ENCODE results near the gene NCOR2.

Gene NCOR2

GRCh38 chr12:124571556-124571955, 4.1 kb upstream of the NCOR2 start:
- Mint-ChIP-seq H3K4me3 (no peak overlapping the region), H3K9me3 (no peaks in the 10 kb centered on the region), H3K27ac (no peak overlapping the region), H3K27me3 (no peaks in the 10 kb centered on the region), H3K4me1 (peaks cover 23% of the 10 kb centered on the region)
- DNase-seq (no peak), ATAC-seq (no peak)

- no peak for ATAC-seq
- H3K4me1 Mint-ChIP-seq: peaks cover 28% of the 10 kb centered on the region
- no peak overlapping the region for H3K27ac Mint-ChIP-seq
- H3K27me3 Mint-ChIP-seq: no peaks in the 10 kb centered on the region
- H3K4me3 Mint-ChIP-seq: no peak overlapping the region
- H3K9me3 Mint-ChIP-seq: no peaks in the 10 kb centered on the region
- DNase-seq: no peak
These were observed 3.4 kb upstream of the NCOR2 start for GRCh38 chr12:124570810-124571209.

- Mint-ChIP-seq H3K27me3 (no peaks in the 10 kb centered on the region), H3K4me3 (no peak overlapping the region), H3K4me1 (peaks cover 41% of the 10 kb centered on the region), H3K9me3 (no peaks in the 10 kb centered on the region), H3K27ac (no peak overlapping the region)
- DNase-seq (no peak), ATAC-seq (no peak)
These were observed 2.1 kb upstream of the NCOR2 start for GRCh38 chr12:124569375-124570148.

- H3K9me3 Mint-ChIP-seq: no peaks in the 10 kb centered on the region
- ATAC-seq (peak; percentile 2), DNase-seq (peak in 1 of 2 donors; percentile 30)
- peak overlapping the region; percentile 84 to 91 for H3K4me3 Mint-ChIP-seq
- H3K4me1 Mint-ChIP-seq: peaks cover 46% of the 10 kb centered on the region
- no peak overlapping the region for H3K27ac Mint-ChIP-seq
- no peaks in the 10 kb centered on the region for H3K27me3 Mint-ChIP-seq
These were observed 1.3 kb upstream of the NCOR2 start for GRCh38 chr12:124568431-124569374.

- peak; percentile 75 for ATAC-seq
- H3K4me3 Mint-ChIP-seq: peak overlapping the region; percentile 84 to 91
- DNase-seq: peak; percentile 68 to 73
- no peaks in the 10 kb centered on the region for H3K9me3 Mint-ChIP-seq
- peaks cover 51% of the 10 kb centered on the region for H3K4me1 Mint-ChIP-seq
- H3K27ac Mint-ChIP-seq: peak overlapping the region; percentile 82 to 87
- no peaks in the 10 kb centered on the region for H3K27me3 Mint-ChIP-seq
These were observed 411 bp upstream of the NCOR2 start for GRCh38 chr12:124567673-124568373.

- peak overlapping the region; percentile 91 to 95 for H3K4me3 Mint-ChIP-seq
- no peaks in the 10 kb centered on the region for H3K9me3 Mint-ChIP-seq
- ATAC-seq (peak; percentile 60), DNase-seq (peak; percentile 59 to 64)
- peaks cover 61% of the 10 kb centered on the region for H3K4me1 Mint-ChIP-seq
- H3K27ac Mint-ChIP-seq: peak overlapping the region; percentile 66 to 93
- H3K27me3 Mint-ChIP-seq: no peaks in the 10 kb centered on the region
These were observed 1.0 kb downstream of the NCOR2 start for GRCh38 chr12:124566161-124566996.

- DNase-seq (no peak), ATAC-seq (no peak)
- no peaks in the 10 kb centered on the region for H3K27me3 Mint-ChIP-seq
- H3K4me3 Mint-ChIP-seq: peak overlapping the region; percentile 91 to 95
- H3K4me1 Mint-ChIP-seq: peaks cover 68% of the 10 kb centered on the region
- peak overlapping the region; percentile 66 to 93 for H3K27ac Mint-ChIP-seq
- H3K9me3 Mint-ChIP-seq: no peaks in the 10 kb centered on the region
These were observed 1.7 kb downstream of the NCOR2 start for GRCh38 chr12:124565656-124566160.

GRCh38 chr12:124564971-124565491, 2.4 kb downstream of the NCOR2 start:
- Mint-ChIP-seq H3K27me3 (no peaks in the 10 kb centered on the region), H3K9me3 (no peaks in the 10 kb centered on the region), H3K27ac (no peak overlapping the region), H3K4me3 (peak overlapping the region; percentile 91 to 95), H3K4me1 (peaks cover 68% of the 10 kb centered on the region)
- ATAC-seq (no peak), DNase-seq (no peak)

- ATAC-seq (no peak), DNase-seq (no peak)
- Mint-ChIP-seq H3K27ac (peak overlapping the region; percentile 25 to 42), H3K4me1 (peaks cover 75% of the 10 kb centered on the region), H3K9me3 (no peaks in the 10 kb centered on the region), H3K27me3 (no peaks in the 10 kb centered on the region), H3K4me3 (peak overlapping the region; percentile 39 to 95)
These were observed 3.0 kb downstream of the NCOR2 start for GRCh38 chr12:124564232-124564958.

- H3K4me3 Mint-ChIP-seq: no peak overlapping the region
- peaks cover 76% of the 10 kb centered on the region for H3K4me1 Mint-ChIP-seq
These were observed 3.6 kb downstream of the NCOR2 start for GRCh38 chr12:124563809-124564208.

GRCh38 chr12:124563401-124563800, 4.0 kb downstream of the NCOR2 start:
- no peak overlapping the region for H3K4me3 Mint-ChIP-seq
- no peak overlapping the region for H3K27ac Mint-ChIP-seq
- H3K27me3 Mint-ChIP-seq: no peaks in the 10 kb centered on the region
- H3K9me3 Mint-ChIP-seq: no peaks in the 10 kb centered on the region
- H3K4me1 Mint-ChIP-seq: peaks cover 75% of the 10 kb centered on the region
- no peak for DNase-seq
- ATAC-seq: no peak

More at GRCh38 chr12:124563809-124564208, 3.6 kb downstream of the NCOR2 start:
- peak overlapping the region in 1 of 2 donors; percentile 42 for H3K27ac Mint-ChIP-seq
- ATAC-seq (no peak), DNase-seq (no peak)
- no peaks in the 10 kb centered on the region for H3K27me3 Mint-ChIP-seq
- H3K9me3 Mint-ChIP-seq: no peaks in the 10 kb centered on the region

GRCh38 chr12:124562796-124563181, 4.6 kb downstream of the NCOR2 start:
- peaks cover 75% of the 10 kb centered on the region for H3K4me1 Mint-ChIP-seq
- ATAC-seq: no peak

GRCh38 chr12:124562018-124562795, 5.2 kb downstream of the NCOR2 start:
- no peak overlapping the region for H3K27ac Mint-ChIP-seq
- no peaks in the 10 kb centered on the region for H3K9me3 Mint-ChIP-seq
- peaks cover 78% of the 10 kb centered on the region for H3K4me1 Mint-ChIP-seq
- no peaks in the 10 kb centered on the region for H3K27me3 Mint-ChIP-seq
- H3K4me3 Mint-ChIP-seq: no peak overlapping the region
- ATAC-seq (no peak), DNase-seq (no peak)

More at GRCh38 chr12:124562796-124563181, 4.6 kb downstream of the NCOR2 start:
- no peaks in the 10 kb centered on the region for H3K9me3 Mint-ChIP-seq
- H3K27me3 Mint-ChIP-seq: no peaks in the 10 kb centered on the region
- DNase-seq: no peak
- H3K4me3 Mint-ChIP-seq: no peak overlapping the region
- no peak overlapping the region for H3K27ac Mint-ChIP-seq
